NCI-H1105 treated with DMSO at 0.1 percent for 48 hours (cell line): ENCODE data around the gene SH3BP4.

Experiments
- DNase-seq: peaks from one replicate; lab custom pipeline; 2025; lab: John Stamatoyannopoulos, UW

Gene SH3BP4

GRCh38 chr2:234951664-234952269 lies at the start of gene SH3BP4:
SH3BP4 (plus strand) TSS chr2:234952017; CDS start chr2:235035003, 82,986 bp downstream.
- DNase-seq = peak; percentile 59

DNA sequence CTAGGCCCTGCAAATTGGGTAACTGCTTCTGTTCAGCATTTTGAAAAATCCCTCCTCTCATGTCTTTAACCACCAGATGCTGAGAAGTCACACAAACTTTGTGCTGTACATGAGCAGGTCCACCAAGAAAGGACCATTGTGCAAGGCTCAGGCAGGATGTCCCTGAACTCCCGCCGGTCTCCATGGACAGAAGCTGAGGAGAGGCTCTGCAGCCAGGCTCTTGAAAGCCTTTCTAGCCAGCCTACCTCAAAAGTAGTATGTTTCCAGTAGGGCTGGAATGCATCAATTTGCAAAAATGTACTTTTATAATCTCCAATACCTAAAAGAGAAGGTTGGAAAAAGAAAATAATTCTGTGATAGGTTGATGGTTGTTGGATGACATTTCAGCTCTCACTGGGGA lies 47.0 kb upstream of the SH3BP4 start:
- no peak for DNase-seq

GRCh38 chr2:234905547-234906265 lies 46.1 kb upstream of the SH3BP4 start:
- DNase-seq = no peak

GRCh38 chr2:234910186-234910679 lies 41.6 kb upstream of the SH3BP4 start:
- peak; percentile 69 for DNase-seq

DNA sequence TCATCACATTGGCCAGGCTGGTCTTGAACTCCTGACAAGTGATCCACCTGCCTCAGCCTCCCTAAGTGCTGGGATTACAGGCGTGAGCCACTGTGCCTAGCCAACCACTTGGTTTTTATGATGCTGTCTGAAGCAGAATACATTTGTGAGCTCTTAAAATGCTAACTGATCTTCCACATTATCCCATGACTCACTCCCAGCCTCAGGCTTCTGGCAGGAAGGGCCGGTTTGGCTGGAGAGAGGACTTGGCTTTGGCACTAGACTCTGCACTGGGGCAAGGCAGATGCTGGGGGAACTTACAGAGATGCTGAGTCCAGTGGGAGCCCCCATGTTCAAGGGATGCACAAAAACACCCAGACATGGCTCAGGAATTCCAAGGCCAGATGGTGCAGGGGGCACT lies 40.5 kb upstream of the SH3BP4 start:
- DNase-seq = no peak

GRCh38 chr2:234912437-234912836 lies 39.4 kb upstream of the SH3BP4 start:
- DNase-seq = no peak

- DNase-seq = peak; percentile 49
Observed at GRCh38 chr2:234913208-234913626, 38.6 kb upstream of the SH3BP4 start.

- DNase-seq = no peak
Observed at GRCh38 chr2:234914371-234915154, 37.3 kb upstream of the SH3BP4 start.

- no peak for DNase-seq
Observed at GRCh38 chr2:234916674-234917073, 35.1 kb upstream of the SH3BP4 start.

DNA sequence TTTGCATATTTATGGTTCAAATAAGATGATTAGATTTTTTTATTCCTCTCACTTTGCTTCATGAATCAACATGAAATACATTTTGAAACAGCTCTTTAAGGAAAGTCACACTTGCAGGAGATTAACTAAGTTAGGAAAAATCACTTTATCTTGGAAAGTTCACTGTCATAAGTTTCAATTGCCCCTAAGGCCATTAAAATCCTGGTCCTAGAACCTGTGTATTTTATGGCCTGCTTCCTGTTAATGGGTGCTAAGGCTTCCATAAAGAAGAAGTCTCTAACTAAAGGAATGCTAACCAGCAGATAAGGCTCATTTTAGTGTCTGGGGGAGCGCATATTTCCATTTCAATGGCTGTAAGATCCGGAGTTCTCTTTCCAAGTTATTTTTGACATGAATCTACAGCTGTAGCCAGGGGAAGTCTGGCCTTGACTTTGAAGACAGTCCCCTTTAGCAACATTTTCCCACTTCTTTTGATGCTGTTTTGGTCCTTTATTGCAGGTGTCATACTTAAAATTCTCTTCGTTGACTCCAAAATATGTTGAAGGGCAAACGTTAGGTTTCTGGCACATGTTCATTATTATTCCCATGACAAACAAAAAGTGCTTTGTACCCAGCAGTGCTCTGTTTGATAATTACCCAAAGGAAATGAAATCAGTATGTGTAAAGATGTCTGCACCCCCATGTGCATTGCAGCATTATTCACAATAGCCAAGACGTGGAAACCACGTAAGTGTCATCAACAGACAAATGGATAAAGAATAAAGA lies 34.4 kb upstream of the SH3BP4 start:
- DNase-seq = no peak

- no peak for DNase-seq
Observed at GRCh38 chr2:234919711-234920110, 32.1 kb upstream of the SH3BP4 start.

DNA sequence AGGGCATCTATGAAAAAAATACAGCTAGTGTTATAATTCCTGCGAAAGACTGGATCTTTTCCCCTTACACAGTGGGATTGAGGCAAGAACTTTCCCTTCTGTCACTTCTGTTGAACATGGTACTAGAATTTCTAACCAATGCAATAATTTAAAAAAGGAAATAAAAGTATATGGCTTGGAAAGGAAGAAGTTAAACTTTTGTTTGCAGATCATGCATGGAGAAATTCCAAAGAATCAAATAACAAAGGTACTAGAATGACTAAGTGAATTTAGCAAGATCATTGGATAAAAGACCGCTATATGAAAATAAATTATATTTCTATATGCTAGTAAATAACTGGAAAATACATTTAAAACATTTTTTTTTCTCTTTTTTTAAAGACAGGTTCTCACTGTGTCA lies 31.0 kb upstream of the SH3BP4 start:
- no peak for DNase-seq

- DNase-seq = no peak
Observed at GRCh38 chr2:234929002-234929401, 22.8 kb upstream of the SH3BP4 start.

DNA sequence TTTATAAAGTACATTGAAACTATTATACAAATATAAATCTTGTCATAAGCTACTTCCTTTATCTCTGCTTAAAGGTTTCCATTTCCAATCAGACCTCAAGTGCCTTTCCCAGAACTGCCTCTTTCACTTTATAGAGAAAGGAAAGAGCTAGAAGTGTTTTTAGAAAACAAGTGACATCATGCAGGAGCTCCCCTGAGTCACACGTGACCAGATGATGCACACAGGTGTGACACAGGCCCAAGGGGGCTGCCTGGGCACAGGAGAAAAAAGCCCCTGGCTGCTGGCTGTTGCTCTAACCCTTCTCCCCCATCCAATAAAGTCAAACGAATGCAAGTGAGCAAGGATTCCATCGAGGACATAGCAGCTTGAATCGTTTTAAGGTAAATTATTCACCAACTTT lies 21.4 kb upstream of the SH3BP4 start:
- DNase-seq = no peak

DNA sequence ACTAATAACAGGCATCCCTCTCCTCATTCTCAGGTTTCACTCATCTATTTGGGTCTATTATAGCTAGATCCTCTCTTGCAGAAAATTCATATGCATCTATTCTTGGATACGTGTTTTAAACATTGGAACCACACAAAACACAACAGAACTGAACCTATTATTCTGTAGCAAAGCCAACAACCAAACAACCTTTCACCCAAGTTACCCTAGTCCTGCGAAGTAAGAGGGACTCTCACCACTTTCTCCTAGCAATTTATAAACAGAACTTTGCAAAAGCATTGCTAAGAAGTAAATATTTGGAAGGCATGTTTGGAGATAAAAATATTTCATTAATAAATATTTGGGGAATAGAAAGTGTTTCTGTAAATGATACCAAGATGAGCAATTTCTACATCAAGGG lies 20.4 kb upstream of the SH3BP4 start:
- no peak for DNase-seq

DNA sequence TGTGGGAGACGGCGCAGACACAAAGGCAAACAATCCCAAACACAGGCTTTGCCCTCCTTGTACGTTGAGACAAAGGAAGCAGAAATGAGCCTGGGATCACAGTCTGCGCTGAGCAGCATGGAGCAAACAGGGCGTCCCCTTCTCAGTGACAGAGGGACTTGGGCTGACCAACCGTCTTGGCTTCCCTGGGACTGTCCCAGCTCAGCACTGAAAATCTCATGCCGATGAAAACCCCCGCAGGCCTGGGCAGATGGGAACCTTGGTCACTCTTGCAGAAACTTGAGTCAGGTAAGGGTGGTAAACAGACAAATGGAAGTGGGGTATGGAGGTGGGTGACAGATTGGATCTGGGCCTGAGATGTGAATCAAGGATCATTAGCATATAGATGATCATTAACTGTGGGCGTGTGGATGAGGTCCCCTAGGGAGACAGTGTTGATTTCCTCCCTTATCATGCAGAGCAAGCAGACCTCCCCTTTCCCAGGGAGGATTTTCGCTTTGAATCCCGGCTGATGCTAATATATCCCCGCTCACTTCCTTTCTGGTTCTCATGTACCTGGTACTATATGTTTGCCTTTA lies 19.1 kb upstream of the SH3BP4 start:
- no peak for DNase-seq

DNA sequence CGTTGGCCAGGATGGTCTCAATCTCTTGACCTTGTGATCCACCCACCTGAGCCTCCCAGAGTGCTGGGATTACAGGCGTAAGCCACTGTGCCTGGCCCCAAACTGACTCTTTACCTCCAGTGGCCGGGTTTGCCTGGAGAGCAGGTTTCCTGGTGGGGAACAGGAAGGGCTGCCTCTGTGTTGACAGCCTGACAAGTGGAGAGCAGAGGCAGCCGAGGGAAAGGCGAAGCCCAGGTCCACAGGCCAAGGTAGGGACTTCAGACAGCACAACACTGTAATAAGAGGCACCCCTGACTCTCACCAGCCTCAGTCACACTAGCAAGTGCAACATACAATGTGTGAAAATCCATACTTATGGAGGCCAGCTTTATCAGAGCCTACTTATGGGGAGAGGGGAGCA lies 16.5 kb upstream of the SH3BP4 start:
- DNase-seq = no peak

DNA sequence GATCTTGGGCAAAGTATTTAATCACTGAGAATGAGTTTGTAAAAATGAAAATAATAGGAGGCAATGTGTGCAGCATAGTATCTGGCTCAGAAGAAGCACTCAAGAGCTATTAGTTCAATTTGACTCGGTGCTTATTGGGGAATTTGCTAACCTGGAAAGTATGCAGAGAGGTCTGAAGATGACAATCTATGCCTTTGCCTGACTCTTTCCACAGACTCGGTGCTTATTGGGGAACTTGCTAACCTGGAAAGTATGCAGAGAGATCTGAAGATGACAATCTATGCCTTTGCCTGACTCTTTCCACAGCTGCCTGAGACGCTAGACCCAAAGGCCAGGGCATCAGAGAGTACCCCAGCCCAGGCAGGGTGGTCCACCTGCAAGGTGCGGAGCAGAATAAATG lies 12.2 kb upstream of the SH3BP4 start:
- DNase-seq = no peak

GRCh38 chr2:234939996-234940395 lies 11.8 kb upstream of the SH3BP4 start:
- DNase-seq = no peak

DNA sequence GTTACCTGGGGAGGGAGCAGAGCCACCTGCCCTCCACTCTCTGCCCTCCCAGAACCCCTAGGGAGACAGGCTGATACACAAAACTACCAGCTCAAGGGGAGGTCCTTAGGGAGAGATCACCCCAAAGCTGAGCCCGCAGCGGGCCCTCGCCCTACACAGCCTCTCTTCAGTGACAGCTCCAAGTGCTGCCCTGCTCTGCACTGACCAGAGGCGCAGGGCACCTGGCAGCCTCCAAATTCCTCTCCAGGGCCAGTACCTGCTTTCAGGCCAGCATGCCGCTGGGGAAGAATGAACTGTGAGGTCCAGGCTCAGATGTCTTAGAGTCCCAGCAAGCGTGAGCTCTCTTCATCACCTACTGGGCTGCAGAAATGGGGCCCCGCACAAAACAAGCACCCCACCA lies 11.3 kb upstream of the SH3BP4 start:
- DNase-seq = no peak

- DNase-seq = no peak
Observed at GRCh38 chr2:234945339-234945873, 6.4 kb upstream of the SH3BP4 start.

DNA sequence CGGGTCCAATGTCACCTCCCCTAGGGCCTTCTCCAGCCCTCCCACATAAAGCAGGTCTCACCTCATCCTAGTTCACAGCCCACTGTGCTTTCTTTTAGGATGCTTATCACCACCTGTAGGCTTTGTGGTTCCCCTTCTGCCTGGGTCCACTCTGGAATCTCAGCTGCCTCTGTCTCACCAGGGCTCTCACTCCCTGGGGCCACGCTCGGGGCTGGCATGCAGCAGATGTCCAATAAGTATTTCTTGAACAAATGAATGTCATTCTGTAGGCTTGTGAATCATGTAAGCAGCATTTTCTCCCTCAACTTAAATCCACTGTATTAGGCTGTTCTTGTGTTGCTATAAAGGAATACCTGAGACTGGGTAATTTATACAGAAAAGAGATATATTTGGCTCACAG lies 4.3 kb upstream of the SH3BP4 start:
- no peak for DNase-seq
